Adipose tissue (tissue), 3 donors: ENCODE results near the gene ASTN2. TPM values are rescaled to one million over a fixed set of nuclear protein-coding genes. Genes with fewer than 3 reads are reported as not detected.

Experiments used
- H3K27ac ChIP-seq: one replicate; pipeline ENCODE4 v1.5.1; 2013; ENCODE audit warnings: low read depth, low read length
- WGBS, 3 donors: extraction: QIAGEN DNeasy Blood & Tissue Kit; methylation state at CpG; one replicate each; pipeline ENCODE4 v1.1.7; 2013; 5-methylcytosine and 5-hydroxymethylcytosine counted together
- polyA plus RNA-seq, 3 donors: library from polyadenylated mRNA; stranded (reverse); fragments of 200-250 nt; gene quantifications; one replicate each; pipeline ENCODE4 v1.2.3, GENCODE V29; 2013
- donor health status: healthy with polysubstance abuse.
- donor health status: Bipolar disorder and iron deficiency.
- donor health status: healthy.

ASTN2 gene
- polyA plus RNA-seq, 3 donors: 2.8 to 4.5 (median 3.0) TPM

DNA sequence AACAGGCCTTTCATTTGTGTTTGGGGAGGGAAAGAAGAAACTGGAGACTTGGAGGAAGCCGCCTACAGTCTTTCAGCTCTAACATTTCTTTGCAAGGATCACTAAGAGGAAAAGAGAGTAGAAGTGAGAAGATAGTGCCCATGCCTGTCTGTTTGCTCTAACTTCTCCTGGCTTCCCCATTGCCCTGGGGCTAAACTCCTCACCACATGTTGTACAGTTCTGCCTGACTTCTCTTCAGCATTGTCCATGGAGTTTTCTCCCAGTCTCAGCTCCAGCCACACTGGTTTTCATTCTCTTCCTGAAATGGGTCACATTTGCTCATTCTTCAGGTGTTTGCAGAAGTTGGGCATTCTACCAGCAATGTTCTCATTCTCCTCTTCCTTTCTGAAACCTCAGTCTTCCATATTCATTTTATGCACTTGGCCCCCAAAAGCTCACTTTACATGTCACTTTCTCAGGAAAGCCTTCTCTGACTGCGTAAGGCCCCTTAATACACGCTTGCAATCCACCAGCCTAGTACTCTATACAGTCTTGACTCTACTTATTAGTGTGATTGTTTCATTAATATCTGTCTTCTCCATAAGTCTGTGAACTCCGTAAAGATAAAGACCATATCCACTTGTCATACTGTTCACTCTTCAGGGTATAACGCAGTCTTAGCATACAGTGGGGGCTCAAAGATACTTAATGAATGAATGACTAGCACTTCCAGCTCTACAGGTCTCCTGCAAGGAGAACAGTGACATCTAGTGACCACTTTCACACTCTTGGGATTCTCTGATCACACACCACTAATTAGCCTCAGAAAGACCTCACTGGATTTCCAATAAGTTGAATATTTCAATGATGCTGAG lies 768.0 kb downstream of the ASTN2 start:
- WGBS, 3 donors: 72 to 80% (median 75%) methylated on average over 5 of the region's 5 CpGs
- H3K27ac ChIP-seq: no peak overlapping the region

DNA sequence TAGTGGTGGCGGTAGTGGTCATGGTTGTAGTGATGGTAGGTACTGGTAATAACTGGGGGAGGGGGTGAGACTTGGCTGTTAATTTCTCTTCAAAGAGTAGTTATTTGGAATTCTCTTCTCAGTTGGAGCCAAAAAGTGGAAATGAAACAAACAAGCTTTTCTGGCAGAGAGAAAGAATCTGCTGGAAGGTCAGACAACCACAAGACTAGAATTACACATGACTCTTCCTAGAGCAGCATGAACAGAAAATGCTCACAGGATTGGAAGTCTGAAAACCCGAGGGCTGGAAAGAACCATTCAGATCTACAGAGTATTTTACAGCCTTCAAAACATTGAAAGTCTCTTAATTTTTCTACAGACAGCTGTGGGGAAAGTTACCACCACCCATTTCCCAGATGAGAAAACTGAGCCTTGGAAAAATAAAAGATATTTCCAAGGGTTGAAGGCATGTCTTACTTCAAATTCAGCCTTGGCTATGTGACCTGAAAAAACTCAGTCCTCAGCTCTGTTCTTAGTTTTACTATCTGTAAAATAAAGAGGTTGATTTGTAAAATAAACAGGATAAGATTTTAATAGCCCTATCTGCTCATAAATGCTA lies 770.7 kb downstream of the ASTN2 start:
- WGBS, 3 donors: 68 to 86% (median 73%) methylated on average over 2 of the region's 2 CpGs

DNA sequence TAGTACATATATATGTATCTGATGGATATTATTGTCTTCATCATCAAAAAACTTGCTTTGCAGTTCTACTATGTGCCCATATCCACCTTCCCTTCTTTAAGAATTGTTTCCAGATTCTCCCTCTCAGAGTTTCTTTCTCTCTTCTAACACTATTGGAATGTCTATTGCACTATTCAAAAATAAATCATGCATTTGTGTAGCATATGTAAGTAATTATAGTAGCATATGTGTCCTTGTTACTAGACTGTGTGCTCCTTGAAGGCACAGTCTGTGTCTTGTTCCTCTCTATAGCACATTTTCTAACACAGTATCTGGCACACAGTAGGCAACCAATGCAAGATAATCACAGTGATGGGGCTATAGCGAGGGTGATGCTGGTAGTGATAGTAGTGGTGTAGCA lies 771.2 kb downstream of the ASTN2 start:
- H3K27ac ChIP-seq: no peak overlapping the region
- 93 to 98% (median 96%) methylated on average over 1 of the region's 1 CpG for WGBS, 3 donors

More for the DNA sequence above, 770.7 kb downstream of the ASTN2 start:
- no peak overlapping the region for H3K27ac ChIP-seq

DNA sequence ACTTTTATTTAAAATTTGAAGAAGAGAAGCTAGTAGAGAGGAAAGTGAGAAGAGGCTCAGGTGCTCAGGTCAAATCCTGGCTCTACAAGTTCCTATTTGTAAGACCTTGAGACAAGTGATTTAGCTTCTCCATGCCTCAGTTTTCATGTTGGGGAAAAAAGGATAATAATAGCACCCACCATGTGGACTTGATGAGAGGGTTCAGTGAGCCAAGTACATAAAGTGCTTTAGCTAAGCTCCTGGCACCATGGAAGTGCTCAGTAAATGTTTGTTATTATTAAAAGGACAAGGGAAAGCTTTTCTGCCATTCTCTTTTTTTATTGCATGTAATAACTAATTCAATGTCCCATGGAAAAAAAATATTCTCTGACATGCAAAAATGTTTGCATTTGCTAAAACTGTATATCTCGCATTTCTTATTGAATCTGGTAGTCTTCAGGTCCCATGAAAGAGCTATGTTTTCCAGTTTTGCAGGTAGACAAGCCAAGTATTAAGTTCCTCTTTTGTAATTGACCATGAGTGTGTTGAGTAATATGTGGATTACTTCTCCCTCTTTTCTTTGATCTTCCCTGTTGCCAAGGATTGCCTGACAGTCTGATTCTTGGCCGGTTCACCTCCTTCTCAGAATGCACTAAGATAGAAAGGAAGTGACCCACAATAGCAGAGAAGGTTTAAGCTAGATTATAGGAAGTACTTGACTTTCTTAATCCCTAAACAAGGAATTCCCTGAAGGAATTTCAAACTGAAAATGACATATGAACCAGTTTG lies 773.4 kb downstream of the ASTN2 start:
- no peak overlapping the region for H3K27ac ChIP-seq
- 58 to 91% (median 61%) methylated on average over 2 of the region's 2 CpGs for WGBS, 3 donors

DNA sequence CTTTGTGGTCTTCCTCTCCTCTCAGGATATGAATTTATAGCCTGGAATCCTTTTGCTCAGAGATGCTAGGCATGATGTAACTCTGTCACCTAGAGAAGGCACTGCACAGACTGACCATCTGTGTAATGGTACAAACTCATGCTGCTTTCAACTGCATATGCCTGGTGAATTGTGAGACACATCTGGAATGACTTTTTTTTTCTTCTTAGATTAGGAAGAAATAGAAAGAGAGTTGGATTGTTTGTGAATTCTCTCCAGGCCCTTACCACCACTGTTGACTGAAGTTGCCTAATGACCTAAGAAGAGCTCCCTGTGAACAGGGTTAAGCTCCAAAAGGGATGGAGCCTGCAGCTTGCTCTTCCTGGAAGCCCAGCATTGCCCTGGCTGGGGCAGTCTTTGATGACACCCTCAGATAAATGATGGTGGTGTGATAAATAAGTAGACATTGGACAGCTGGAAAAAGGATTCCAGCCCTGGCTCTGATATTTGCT lies 775.6 kb downstream of the ASTN2 start:
- no peak overlapping the region for H3K27ac ChIP-seq

DNA sequence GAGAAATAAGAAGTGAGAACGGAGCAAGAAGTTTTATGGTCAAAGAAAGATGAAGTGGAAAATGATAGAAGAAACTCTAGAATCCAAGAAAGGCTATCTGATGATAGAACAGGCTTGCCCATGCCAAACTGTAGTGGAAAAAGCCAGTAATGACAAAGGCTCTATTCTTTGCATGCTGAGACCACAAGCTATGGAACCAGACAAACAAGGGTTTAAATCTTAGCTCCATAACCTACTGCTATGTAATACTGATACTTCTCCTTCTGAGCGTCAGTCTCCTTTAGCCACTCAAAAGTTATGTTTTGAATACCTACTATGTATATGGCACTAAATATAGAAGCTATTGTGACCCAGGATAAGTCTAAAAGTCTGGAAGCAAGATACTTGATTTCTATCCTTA lies 778.9 kb downstream of the ASTN2 start:
- WGBS, 3 donors: 88 to 96% (median 93%) methylated on average over 2 of the region's 2 CpGs
- H3K27ac ChIP-seq: no peak overlapping the region

DNA sequence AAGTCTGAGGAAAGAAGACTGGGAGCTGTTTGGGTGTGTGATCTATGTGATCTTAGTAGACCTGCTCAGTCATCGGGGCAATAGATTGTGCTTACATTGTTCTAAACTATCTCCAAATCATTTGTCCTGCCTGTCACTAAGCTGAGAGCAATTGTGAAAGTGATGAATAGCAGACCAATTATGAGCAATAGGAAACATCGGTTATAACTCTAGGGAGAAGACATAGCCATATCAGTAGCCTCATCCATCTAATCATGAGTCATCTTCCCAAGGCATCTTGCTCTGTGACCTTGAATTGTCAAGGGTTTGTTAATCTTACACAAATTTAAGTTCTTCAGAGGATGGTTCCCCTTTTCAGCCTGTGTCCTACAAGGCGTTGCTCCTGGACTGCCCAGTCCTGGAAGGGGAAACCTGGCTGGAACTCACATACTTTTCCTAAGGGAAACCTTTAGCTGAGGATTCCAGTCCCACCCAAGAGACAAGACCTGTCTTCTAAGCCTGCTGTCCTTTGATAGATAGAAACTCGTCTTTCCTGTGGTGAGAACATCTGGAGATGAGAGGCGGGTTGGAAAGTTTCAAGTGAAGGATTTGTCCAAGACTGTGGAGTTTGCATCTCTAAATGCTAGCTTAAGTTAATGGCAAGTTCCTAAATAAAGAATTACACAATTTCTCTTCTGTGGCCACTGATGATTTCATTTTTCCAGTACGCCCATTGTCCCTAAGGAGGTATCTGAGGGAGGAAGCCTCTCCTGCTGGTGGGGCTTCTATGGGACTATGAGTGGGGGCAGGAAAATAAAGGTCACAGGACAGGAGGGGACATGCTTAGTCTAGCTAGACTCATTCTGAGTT lies 781.6 kb downstream of the ASTN2 start:
- H3K27ac ChIP-seq: no peak overlapping the region
- WGBS, 3 donors: 60 to 85% (median 63%) methylated on average over 6 of the region's 6 CpGs

DNA sequence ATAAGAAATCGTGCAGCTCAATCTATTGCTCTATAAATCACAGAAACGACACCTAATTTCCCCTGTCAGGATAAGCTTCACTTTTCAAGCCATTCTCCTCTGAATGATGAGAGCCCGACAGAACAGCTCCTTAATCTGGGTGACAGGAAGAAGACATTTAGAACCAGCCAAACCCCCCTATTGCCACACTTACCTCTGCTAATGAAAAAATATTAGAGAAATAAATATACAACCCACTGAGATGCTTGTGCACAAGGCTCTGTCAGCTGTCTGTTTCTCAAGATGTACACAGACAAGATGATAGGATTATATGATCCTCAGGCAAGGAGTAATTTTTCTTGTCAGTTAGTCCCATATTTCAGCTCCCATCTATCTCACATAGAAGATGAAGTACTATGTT lies 785.2 kb downstream of the ASTN2 start:
- no peak overlapping the region for H3K27ac ChIP-seq
- 63 to 68% (median 64%) methylated on average over 3 of the region's 3 CpGs for WGBS, 3 donors

DNA sequence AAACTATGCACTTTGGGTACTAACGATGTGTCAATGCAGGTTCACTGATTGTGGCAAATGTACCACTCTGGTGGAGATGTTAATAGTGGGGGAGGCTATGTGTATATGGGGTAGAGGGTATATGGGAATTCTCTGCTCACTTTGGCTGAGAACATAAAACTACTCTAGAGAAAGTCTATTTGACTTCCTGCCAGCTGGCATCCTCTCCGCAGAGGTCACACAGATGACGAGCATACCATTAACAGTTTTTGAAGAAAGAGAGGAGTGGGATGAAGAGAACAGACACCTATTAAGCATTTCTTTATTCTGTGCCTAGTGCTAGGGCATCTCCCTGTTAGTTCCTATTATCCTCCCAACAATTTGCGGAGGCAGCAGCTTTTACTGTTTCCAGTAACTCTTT lies 786.1 kb downstream of the ASTN2 start:
- 66 to 77% (median 73%) methylated on average over 4 of the region's 4 CpGs for WGBS, 3 donors
- H3K27ac ChIP-seq: no peak overlapping the region

DNA sequence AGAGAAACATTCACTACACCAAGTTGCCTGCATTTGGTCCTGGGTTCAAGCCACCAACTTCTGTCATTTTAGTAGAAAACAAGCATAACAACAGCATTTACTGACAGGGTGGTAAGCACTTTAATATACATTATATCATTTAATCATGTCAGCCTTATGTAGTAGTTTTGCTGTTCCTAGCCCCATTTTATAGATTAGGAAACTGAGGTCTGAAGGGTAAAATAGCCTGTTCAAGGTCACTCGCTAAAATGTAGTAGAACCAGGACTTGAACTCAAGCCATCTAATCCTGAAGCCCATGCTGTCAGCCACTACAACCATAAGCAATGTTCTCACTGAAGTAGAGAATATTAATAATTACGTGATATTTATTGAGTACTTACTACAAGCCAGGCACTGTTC lies 787.4 kb downstream of the ASTN2 start:
- H3K27ac ChIP-seq: no peak overlapping the region
- 96 to 100% (median 98%) methylated on average over 2 of the region's 2 CpGs for WGBS, 3 donors

DNA sequence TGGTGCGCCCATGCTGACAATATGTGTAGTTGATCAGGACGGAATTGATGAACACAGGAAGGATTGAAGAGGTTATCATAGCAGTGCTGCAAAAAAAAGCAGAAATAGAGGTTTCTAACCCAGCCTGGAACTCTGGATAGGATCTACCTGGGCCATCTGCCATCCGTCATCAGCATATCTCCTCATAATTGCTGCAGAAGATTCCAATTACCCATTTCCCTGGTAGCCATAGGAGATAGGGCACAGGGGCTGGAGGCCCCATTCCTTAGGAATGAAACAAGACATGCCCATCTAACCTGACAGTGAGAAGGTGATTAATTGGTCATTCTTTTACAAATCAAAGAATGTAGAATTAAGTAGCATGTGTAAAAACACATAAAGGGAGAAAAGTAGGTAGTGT lies 788.1 kb downstream of the ASTN2 start:
- WGBS, 3 donors: 93 to 96% (median 94%) methylated on average over 3 of the region's 3 CpGs
- no peak overlapping the region for H3K27ac ChIP-seq

DNA sequence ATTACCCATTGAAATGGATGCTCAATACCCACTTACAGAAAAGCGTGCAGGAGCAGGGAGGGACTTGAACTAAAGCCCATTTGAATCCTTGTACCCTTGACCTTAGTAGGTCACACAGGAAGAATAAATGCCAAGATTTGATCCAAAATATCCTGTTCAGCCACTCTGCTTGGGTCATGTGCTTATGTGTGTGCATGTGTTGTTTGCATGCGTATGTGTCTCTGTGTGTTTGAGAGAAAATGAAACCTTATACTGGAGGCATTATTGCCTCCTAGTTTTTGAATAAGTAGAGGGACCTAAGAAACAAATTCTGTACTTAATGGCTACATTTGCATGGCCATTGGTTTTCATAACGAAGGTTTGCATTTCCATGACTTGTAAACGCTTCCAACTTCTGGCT lies 791.1 kb downstream of the ASTN2 start:
- 61 to 81% (median 68%) methylated on average over 4 of the region's 4 CpGs for whole genome bisulfite sequencing, 3 donors
- H3K27ac ChIP-seq: no peak overlapping the region

DNA sequence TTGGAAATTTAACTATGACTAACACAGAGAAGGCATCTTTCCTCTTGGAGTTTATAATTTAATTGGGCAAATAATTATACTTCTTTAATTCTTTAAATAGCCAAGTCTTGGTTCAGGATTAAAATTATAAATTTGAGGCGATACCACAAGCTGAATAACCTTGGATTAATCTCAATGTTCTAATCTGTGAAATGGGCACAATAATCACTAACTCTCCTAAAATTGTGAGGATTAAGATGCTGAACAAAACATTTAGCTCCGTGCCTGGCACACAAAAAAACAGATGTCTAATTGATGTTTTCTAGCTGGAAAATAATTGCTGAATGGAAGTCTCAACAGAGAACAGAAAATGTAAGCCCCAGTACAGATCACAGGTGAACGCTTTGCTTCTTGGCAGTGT lies 797.5 kb downstream of the ASTN2 start:
- 90 to 96% (median 94%) methylated on average over 3 of the region's 3 CpGs for WGBS, 3 donors
- H3K27ac ChIP-seq: no peak overlapping the region

DNA sequence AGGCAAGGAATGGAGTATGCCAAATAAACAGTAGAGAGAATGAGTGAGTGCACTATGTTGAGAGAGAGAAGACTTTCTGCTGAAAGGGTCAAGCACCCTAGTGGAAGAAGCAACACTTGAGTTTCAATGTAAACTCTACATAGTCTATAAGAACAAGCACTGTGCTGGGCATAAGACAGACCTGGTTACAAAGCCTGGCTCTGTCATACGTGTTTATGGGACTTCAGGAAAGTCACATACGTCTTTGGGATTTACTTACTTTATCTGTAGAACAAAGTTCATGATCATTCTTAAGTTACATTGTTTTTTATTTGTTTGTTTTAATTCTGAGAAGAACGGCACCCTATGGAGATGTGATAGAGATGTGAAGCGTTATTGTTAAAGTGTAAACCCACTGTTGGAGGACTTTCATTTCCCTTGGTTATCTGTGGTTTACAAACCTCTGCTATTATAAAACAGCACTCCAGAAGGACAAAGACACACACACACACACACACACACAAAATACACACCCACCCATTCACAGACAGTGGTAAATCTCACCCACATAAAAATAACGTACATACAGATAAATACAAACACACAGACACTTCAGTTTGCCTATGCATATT lies 798.4 kb downstream of the ASTN2 start:
- WGBS, 3 donors: 57 to 91% (median 89%) methylated on average over 5 of the region's 5 CpGs
- H3K27ac ChIP-seq: no peak overlapping the region

DNA sequence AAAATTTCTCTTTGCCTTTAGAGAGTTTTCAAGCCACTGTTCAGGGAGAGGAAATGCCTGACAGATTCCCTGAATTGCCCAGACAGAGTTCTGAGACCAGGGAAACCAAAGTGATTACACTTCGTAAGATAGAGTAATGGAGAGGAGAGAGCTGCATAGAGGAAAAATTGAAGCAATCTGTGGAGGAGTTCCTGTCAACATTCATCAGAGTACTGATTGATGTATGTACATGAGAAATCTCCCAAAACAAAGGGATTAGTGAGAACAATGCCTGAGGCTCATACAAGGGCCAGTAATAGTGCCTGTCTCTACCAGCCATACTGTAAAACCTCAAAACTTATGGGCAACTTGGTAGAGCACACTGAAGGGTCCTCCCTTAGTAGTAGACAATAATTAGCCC lies 806.8 kb downstream of the ASTN2 start:
- 90 to 100% (median 94%) methylated on average over 1 of the region's 1 CpG for WGBS, 3 donors
- no peak overlapping the region for H3K27ac ChIP-seq

DNA sequence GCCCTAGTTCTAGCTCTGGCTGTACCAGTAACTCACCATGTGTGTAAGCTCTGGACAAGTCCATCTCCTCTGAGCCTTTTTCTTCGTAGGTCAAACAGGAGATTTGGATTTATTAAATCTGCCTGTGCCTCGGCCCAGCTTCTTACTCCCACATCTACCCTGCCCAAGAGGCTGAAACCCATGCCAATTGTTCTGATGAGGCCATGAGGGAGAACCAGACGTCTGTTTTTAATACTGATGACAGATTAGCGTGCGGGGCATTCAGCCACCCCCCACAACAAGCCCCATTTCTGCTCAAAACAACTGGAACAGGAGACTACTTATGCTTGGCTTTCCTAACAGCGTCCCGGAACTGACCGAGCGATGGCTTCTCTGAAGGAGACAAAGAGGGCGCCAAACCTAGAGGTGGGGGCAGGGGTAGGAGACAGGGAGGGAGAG lies 808.9 kb downstream of the ASTN2 start:
- H3K27ac ChIP-seq: no peak overlapping the region
- 58 to 95% (median 60%) methylated on average over 10 of the region's 10 CpGs for WGBS, 3 donors

DNA sequence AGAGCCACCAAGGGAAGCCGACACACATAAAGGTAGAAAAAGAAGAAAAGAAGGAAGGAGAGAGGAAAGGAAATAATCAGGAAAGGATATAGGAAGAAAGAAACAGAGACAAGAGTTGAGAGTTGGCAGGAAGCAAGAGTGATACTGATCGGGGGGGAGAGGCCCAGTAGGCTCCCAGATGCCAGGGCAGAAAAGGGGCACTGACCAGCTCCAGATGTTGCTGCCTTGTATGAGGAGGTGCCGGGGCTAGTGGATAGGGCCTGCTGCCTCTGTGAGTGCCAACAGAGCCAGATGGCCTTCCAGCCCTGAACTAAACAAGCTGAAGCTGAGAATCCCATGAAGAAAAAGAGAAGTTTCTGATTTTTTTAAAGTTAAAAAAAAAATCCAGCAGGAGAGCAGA lies 809.8 kb downstream of the ASTN2 start:
- H3K27ac ChIP-seq: no peak overlapping the region
- 89 to 93% (median 92%) methylated on average over 3 of the region's 3 CpGs for WGBS, 3 donors

DNA sequence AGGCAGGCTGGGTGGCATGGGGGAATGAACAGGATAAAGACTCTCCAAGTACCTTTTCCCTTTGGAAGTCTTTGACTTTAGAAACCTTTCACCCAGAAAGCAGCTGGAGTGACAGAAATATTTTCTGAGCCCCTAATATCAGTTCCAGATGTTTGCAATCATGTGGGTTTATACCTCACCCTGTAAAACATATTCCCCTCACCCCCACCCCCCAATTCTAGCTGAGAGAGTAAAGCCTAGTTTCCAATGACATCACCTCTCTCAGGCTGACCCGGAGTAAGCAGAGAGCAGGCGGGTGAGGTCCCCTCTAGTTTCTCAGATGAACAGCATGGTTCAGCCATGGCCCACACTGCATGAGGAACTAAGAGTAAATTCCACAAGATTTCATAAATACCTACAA lies 810.6 kb downstream of the ASTN2 start:
- WGBS, 3 donors: 88 to 98% (median 94%) methylated on average over 2 of the region's 2 CpGs
- H3K27ac ChIP-seq: no peak overlapping the region
